Esophagus squamous epithelium (tissue), 5 donors: ENCODE measurements around the gene ARNT2. TPM values are rescaled to one million over a fixed set of nuclear protein-coding genes. Genes with fewer than 3 reads are reported as not detected.

Experiments
- DNase-seq: peaks from one replicate; lab custom pipeline; 2025; lab: John Stamatoyannopoulos, UW
- H3K27ac ChIP-seq, 4 donors: fragments of 200-600 bp; sonication (generic); one replicate each; pipeline ENCODE4 v1.5.1; 2016 to 2019; ENCODE audit warnings: mild to moderate bottlenecking in 1 of 4
- H3K27me3 ChIP-seq, 4 donors: fragments of 200-600 bp; sonication (generic); 1 replicate in 3 of 4; 2 replicates in 1 of 4; pipeline versions ENCODE4 v1.5.1 to v1.6.0; 2017 to 2021; ENCODE audit warnings: antibody characterized with exemption in 1 of 4
- H3K36me3 ChIP-seq, 3 donors: fragments of 200-600 bp; sonication (generic); one replicate each; pipeline ENCODE4 v1.5.1; 2016 to 2019
- H3K4me1 ChIP-seq, 3 donors: fragments of 200-600 bp; sonication (generic); one replicate each; pipeline ENCODE4 v1.5.1; 2017 to 2019
- H3K4me3 ChIP-seq, 4 donors: fragments of 200-600 bp; sonication (generic); 1 replicate in 3 of 4; 2 replicates in 1 of 4; pipeline ENCODE4 v1.5.1; 2016 to 2019; ENCODE audit warnings: mild to moderate bottlenecking in 2 of 4, moderate library complexity in 1 of 4
- H3K9me3 ChIP-seq, 3 donors: fragments of 200-600 bp; sonication (generic); one replicate each; pipeline ENCODE4 v1.5.1; 2016 to 2019
- CTCF ChIP-seq, 6 experiments: fragments of 450-650 bp in 4 of 6; fragments of 200-600 bp in 2 of 6; sonication (generic) in 2 of 6; IDR thresholded peaks; one replicate each; pipeline ENCODE4 v1.5.1; 2016 to 2019; ENCODE audit warnings: antibody characterized with exemption in 6 of 6, mild to moderate bottlenecking in 4 of 6, moderate library complexity in 4 of 6
- POLR2A ChIP-seq, 4 donors: fragments of 450-650 bp; IDR thresholded peaks; one replicate each; pipeline ENCODE4 v1.6.1; 2017; ENCODE audit warnings: antibody characterized with exemption in 4 of 4, mild to moderate bottlenecking in 4 of 4, moderate library complexity in 3 of 4
- WGBS, 2 donors: methylation state at CpG; one replicate each; pipeline ENCODE4 v1.1.5; 2018; 5-methylcytosine and 5-hydroxymethylcytosine counted together
- intact Hi-C: fragments of 100-400 bp; cut with DNase I; formaldehyde crosslinking; loops from one replicate; pipeline ENCODE4 v1.15.0; 2022
- total RNA-seq, 4 donors: library from RNA; depleted of rRNA; stranded (reverse); fragments of >200 nt; gene quantifications; one replicate each; pipeline ENCODE4 v1.1.0, GENCODE V29; 2016
- donor health status: DM: yes; HTN: yes; CAD: no.

ARNT2 gene
- total RNA-seq, 4 donors from 2014 or later = 0.15 to 5.7 (median 1.7) TPM

- Histone ChIP-seq H3K27me3 (no peaks in the 10 kb centered on the region), H3K9me3 (no peaks in the 10 kb centered on the region), H3K4me3 (no peak overlapping the region), H3K4me1 (peaks cover 11 to 70% (median 37%) of the 10 kb centered on the region in 3 donors), H3K36me3 (no peaks in the 10 kb centered on the region), H3K27ac (peak overlapping the region; percentile 55 to 63 (median 62))
- TF ChIP-seq POLR2A (IDR thresholded peaks at IDR 0.05) (no peak), CTCF (IDR thresholded peaks at IDR 0.05) (peak in 4 of 6 experiments; percentile 13 to 61 (median 28))
- no peak for DNase-seq
- 27 to 66% methylated on average over 6 of the region's 6 CpGs for WGBS, 2 donors
- intact Hi-C loops = no loop called here
Measured at GRCh38 chr15:80585544-80586018, 181.4 kb downstream of the ARNT2 start.

GRCh38 chr15:80586161-80586560 is 182.0 kb downstream of the ARNT2 start:
- Histone ChIP-seq H3K27ac (peak overlapping the region; percentile 55 to 63 (median 62)), H3K4me1 (peaks cover 6 to 64% (median 31%) of the 10 kb centered on the region in 3 donors), H3K4me3 (no peak overlapping the region), H3K36me3 (no peaks in the 10 kb centered on the region), H3K27me3 (no peaks in the 10 kb centered on the region), H3K9me3 (no peaks in the 10 kb centered on the region)
- intact Hi-C loops = no loop called here
- DNase-seq = no peak
- WGBS, 2 donors = 37 to 52% methylated on average over 4 of the region's 4 CpGs
- TF ChIP-seq CTCF (IDR thresholded peaks at IDR 0.05) (no peak), POLR2A (IDR thresholded peaks at IDR 0.05) (no peak)

- no peaks in the 10 kb centered on the region for H3K9me3 ChIP-seq
- H3K27me3 ChIP-seq = no peaks in the 10 kb centered on the region
- peaks cover 6 to 55% (median 28%) of the 10 kb centered on the region in 3 donors for H3K4me1 ChIP-seq
- no peak for DNase-seq
- TF ChIP-seq CTCF (IDR thresholded peaks at IDR 0.05) (peak in 1 of 6 experiments; percentile 16), POLR2A (IDR thresholded peaks at IDR 0.05) (no peak)
- intact Hi-C loops = no loop called here
- no peak overlapping the region for H3K4me3 ChIP-seq
- WGBS, 2 donors = 55 to 69% methylated on average over 2 of the region's 2 CpGs
- peak overlapping the region in 2 of 4 donors; percentile 62 to 63 for H3K27ac ChIP-seq
- no peaks in the 10 kb centered on the region for H3K36me3 ChIP-seq
Measured at GRCh38 chr15:80587007-80587406, 182.8 kb downstream of the ARNT2 start.

GRCh38 chr15:80587816-80588456 is 183.8 kb downstream of the ARNT2 start:
- Histone ChIP-seq H3K27ac (peak overlapping the region in 1 of 4 donors; percentile 60), H3K4me3 (no peak overlapping the region), H3K27me3 (no peaks in the 10 kb centered on the region), H3K4me1 (peaks cover 6 to 51% (median 28%) of the 10 kb centered on the region in 3 donors), H3K9me3 (no peaks in the 10 kb centered on the region), H3K36me3 (no peaks in the 10 kb centered on the region)
- DNase-seq = no peak
- 60 to 64% methylated on average over 8 of the region's 8 CpGs for WGBS, 2 donors
- TF ChIP-seq CTCF (IDR thresholded peaks at IDR 0.05) (no peak), POLR2A (IDR thresholded peaks at IDR 0.05) (no peak)
- intact Hi-C loops = no loop called here

GRCh38 chr15:80588801-80589200 is 184.6 kb downstream of the ARNT2 start:
- intact Hi-C loops = no loop called here
- peak overlapping the region in 1 of 4 donors; percentile 60 for H3K27ac ChIP-seq
- H3K4me1 ChIP-seq = peaks cover 6 to 51% (median 28%) of the 10 kb centered on the region in 3 donors
- TF ChIP-seq POLR2A (IDR thresholded peaks at IDR 0.05) = no peak
- TF ChIP-seq CTCF (IDR thresholded peaks at IDR 0.05) = no peak
- H3K9me3 ChIP-seq = no peaks in the 10 kb centered on the region
- 32 to 42% methylated on average over 5 to 6 of the region's 6 CpGs for WGBS, 2 donors
- H3K36me3 ChIP-seq = no peaks in the 10 kb centered on the region
- no peaks in the 10 kb centered on the region for H3K27me3 ChIP-seq
- no peak for DNase-seq
- H3K4me3 ChIP-seq = no peak overlapping the region
